HAP-1 (cell line): Measurements from ENCODE around the gene DSG2.

Source experiments
- DNase-seq, 2 experiments: peaks; one replicate each; pipeline ENCODE4 v3.0.0-alpha.2; 2016 to 2020; ENCODE audit warnings: low spot score in 2 of 2
- H3K27me3 ChIP-seq: fragments of 250-450 bp; sonication (Bioruptor Pico); 2 replicates; pipeline ENCODE4 v1.5.1; 2020; ENCODE audit warnings: low read depth, mild to moderate bottlenecking, moderate library complexity
- H3K36me3 ChIP-seq: fragments of 250-450 bp; sonication (Bioruptor Pico); replicated peaks from 2 replicates; pipeline ENCODE4 v1.5.1; 2020; ENCODE audit warnings: mild to moderate bottlenecking
- H3K4me1 ChIP-seq: fragments of 250-450 bp; sonication (Bioruptor Pico); 2 replicates; pipeline ENCODE4 v1.5.1; 2020; ENCODE audit warnings: mild to moderate bottlenecking
- H3K4me3 ChIP-seq: fragments of 250-450 bp; sonication (Bioruptor Pico); 2 replicates; pipeline ENCODE4 v1.5.1; 2020; ENCODE audit warnings: mild to moderate bottlenecking, moderate library complexity
- H3K9me3 ChIP-seq: fragments of 250-450 bp; sonication (Bioruptor Pico); 2 replicates; pipeline ENCODE4 v1.5.1; 2020; ENCODE audit warnings: mild to moderate bottlenecking, moderate library complexity
- in situ Hi-C: fragments of 300-500 bp; cut with MboI; formaldehyde crosslinking; loops from 3 replicates; pipeline ENCODE4 v1.14.3; 2020; ENCODE audit warnings: low sequenced_read_pairs, inconsistent platforms, mixed read lengths

Gene DSG2

DNA sequence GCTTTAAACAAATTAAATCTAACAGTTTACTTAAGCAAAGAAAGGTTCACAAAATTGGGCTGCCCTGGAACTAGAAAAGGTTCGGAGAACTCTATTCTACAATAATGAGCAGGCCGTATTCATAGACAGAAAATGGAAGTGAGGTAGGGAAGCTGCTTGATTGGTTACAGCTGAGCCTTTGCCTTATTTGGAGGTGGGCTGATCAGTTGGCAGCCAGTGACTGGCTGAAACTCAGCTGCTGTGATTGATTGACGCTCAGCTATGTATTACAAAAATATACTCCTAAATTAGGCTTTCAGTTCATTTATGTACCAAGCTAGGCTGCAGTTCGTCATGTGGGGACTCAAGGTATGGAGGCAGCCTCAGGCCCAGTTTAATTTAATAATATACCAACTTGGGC lies 51.4 kb downstream of the DSG2 start:
- peaks cover 16% of the 10 kb centered on the region for H3K4me1 ChIP-seq
- H3K4me3 ChIP-seq = no peak overlapping the region
- in situ Hi-C loops = no loop called here
- H3K9me3 ChIP-seq = no peaks in the 10 kb centered on the region
- peaks cover 21% of the 10 kb centered on the region for H3K36me3 ChIP-seq
- DNase-seq = peak in 1 of 2 experiments; percentile 46
- H3K27me3 ChIP-seq = peaks cover 2% of the 10 kb centered on the region; the same call in 1 of the 2 replicates

- Histone ChIP-seq H3K27me3 (peaks cover 2% of the 10 kb centered on the region; the same call in 1 of the 2 replicates), H3K4me3 (no peak overlapping the region), H3K9me3 (no peaks in the 10 kb centered on the region), H3K36me3 (peaks cover 3% of the 10 kb centered on the region; the same call in 1 of the 2 replicates), H3K4me1 (peaks cover 16% of the 10 kb centered on the region)
- DNase-seq = no peak
- in situ Hi-C loops = loop anchor here (10.0 to 25.0 kb wide), 3 partner anchors 163 to 565 kb away; no protein-coding TSS in a partner anchor
Observed at GRCh38 chr18:31551883-31552282, 53.9 kb downstream of the DSG2 start.

DNA sequence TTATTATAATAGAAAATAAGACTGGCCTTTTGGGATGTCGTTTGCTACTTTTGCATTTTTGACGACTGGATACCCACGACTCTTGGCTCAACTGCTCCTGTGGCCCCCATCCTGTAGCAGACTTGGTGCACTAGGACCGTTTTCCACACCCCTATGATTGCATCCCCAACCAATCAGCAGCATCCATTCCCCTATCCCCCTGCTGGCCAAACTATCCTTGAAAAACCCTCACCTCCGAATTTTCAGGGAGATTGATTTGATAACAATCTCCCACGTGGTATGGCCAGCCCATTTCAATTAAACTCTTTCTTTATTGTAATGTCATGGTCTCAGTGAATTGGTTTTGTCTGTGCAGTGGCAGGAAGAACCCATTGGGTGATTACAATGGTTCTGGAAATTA lies 55.8 kb downstream of the DSG2 start:
- in situ Hi-C loops = loop anchor here (10.0 to 25.0 kb wide), 3 partner anchors 161 to 566 kb away; no protein-coding TSS in a partner anchor
- Histone ChIP-seq H3K4me1 (peaks cover 16% of the 10 kb centered on the region), H3K9me3 (no peaks in the 10 kb centered on the region), H3K27me3 (peaks cover 2% of the 10 kb centered on the region; the same call in 1 of the 2 replicates), H3K4me3 (no peak overlapping the region), H3K36me3 (no peaks in the 10 kb centered on the region)
- DNase-seq = peak in 1 of 2 experiments; percentile 47

GRCh38 chr18:31554776-31555175 lies 56.8 kb downstream of the DSG2 start:
- Histone ChIP-seq H3K27me3 (peaks cover 2% of the 10 kb centered on the region; the same call in 1 of the 2 replicates), H3K4me1 (peaks cover 6% of the 10 kb centered on the region; the same call in 1 of the 2 replicates), H3K4me3 (no peak overlapping the region), H3K36me3 (no peaks in the 10 kb centered on the region), H3K9me3 (no peaks in the 10 kb centered on the region)
- no peak for DNase-seq
- in situ Hi-C loops = loop anchor here (10.0 to 25.0 kb wide), 3 partner anchors 160 to 567 kb away; no protein-coding TSS in a partner anchor

- H3K4me3 ChIP-seq = no peak overlapping the region
- H3K9me3 ChIP-seq = no peaks in the 10 kb centered on the region
- no peaks in the 10 kb centered on the region for H3K4me1 ChIP-seq
- peaks cover 2% of the 10 kb centered on the region; the same call in 1 of the 2 replicates for H3K27me3 ChIP-seq
- H3K36me3 ChIP-seq = no peaks in the 10 kb centered on the region
- DNase-seq = peak; percentile 59 to 72
- in situ Hi-C loops = loop anchor here (10.0 to 25.0 kb wide), 3 partner anchors 159 to 569 kb away; no protein-coding TSS in a partner anchor
Observed at GRCh38 chr18:31555971-31556747, 58.2 kb downstream of the DSG2 start.

GRCh38 chr18:31557446-31557845 lies 59.5 kb downstream of the DSG2 start:
- H3K36me3 ChIP-seq = no peaks in the 10 kb centered on the region
- peaks cover 2% of the 10 kb centered on the region; the same call in 1 of the 2 replicates for H3K27me3 ChIP-seq
- H3K4me1 ChIP-seq = no peaks in the 10 kb centered on the region
- no peak for DNase-seq
- in situ Hi-C loops = loop anchor here (10.0 to 25.0 kb wide), 3 partner anchors 157 to 570 kb away; no protein-coding TSS in a partner anchor
- H3K9me3 ChIP-seq = no peaks in the 10 kb centered on the region
- H3K4me3 ChIP-seq = no peak overlapping the region

DNA sequence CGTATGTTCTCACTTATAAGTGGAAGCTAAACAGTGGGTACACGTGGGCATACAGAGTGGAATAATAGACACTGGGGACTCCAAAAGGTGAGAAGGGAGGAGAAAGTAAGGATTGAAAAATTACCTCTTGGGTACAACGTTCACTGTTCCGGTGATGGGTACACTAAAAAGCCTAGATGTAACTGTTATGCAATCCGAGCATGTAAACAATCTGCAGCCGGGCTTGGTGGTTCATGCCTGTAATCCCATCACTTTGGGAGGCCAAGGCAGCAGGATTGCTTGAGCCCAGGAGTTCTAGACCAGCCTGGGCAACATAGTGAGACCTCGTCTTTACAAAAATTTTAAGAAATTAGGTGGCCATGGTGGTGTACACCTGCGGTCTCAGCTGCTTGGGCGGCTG lies 60.6 kb downstream of the DSG2 start:
- H3K4me3 ChIP-seq = no peak overlapping the region
- no peaks in the 10 kb centered on the region for H3K4me1 ChIP-seq
- no peaks in the 10 kb centered on the region for H3K9me3 ChIP-seq
- in situ Hi-C loops = loop anchor here (10.0 to 25.0 kb wide), 3 partner anchors 156 to 571 kb away; no protein-coding TSS in a partner anchor
- no peaks in the 10 kb centered on the region; the same call in 1 of the 2 replicates for H3K27me3 ChIP-seq
- no peak for DNase-seq
- no peaks in the 10 kb centered on the region for H3K36me3 ChIP-seq

DNA sequence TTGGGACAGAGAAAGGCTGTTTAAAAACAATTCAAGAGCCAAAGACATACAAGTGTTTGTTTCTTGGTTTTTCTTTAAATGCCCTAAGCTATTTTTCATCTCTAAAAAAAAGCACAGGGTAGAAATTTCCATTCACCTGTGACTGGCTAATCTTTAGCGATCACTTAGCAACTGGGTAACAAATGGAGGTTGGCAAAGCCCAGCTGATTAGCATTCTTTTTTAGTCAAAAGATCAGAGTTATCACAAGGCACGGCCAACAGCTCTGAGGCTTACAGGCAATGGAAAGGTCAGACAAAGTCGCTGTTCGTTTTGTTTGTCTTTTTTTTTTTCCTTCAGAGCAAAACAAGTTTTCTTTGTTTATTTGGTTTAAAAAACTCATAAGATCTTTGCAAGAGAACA lies 64.7 kb downstream of the DSG2 start:
- Histone ChIP-seq H3K4me1 (no peaks in the 10 kb centered on the region), H3K27me3 (no peaks in the 10 kb centered on the region), H3K9me3 (no peaks in the 10 kb centered on the region), H3K4me3 (no peak overlapping the region), H3K36me3 (no peaks in the 10 kb centered on the region)
- in situ Hi-C loops = loop anchor here (10.0 to 25.0 kb wide), 2 partner anchors 262 to 575 kb away; no protein-coding TSS in a partner anchor
- no peak for DNase-seq

- H3K4me3 ChIP-seq = no peak overlapping the region
- H3K27me3 ChIP-seq = no peaks in the 10 kb centered on the region
- no peaks in the 10 kb centered on the region for H3K36me3 ChIP-seq
- in situ Hi-C loops = loop anchor here (10.0 to 25.0 kb wide), 2 partner anchors 261 to 576 kb away; no protein-coding TSS in a partner anchor
- DNase-seq = no peak
- no peaks in the 10 kb centered on the region for H3K4me1 ChIP-seq
- no peaks in the 10 kb centered on the region for H3K9me3 ChIP-seq
Observed at GRCh38 chr18:31563778-31564177, 65.8 kb downstream of the DSG2 start.

DNA sequence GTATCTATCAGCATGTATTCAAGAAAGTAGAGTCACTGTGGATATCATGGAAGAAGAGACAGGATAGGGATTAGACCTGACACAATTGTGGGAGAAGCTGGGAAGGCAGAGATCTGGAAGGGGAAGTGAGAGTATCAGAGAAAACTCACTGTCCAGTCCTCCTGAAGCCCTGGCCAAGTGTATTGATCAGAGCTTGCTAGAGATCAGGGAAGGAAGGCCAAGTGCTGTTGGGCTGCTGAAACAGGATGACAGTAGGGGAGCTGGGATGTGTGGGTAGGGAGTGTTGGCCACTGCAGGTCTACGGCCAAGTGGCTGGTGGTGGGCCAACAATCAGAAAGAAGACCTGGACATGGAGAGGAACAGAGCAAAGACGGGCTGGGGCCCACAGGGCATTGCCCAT lies 67.4 kb downstream of the DSG2 start:
- in situ Hi-C loops = loop anchor here (10.0 to 25.0 kb wide), 2 partner anchors 259 to 578 kb away; no protein-coding TSS in a partner anchor
- no peaks in the 10 kb centered on the region for H3K9me3 ChIP-seq
- no peaks in the 10 kb centered on the region for H3K27me3 ChIP-seq
- no peak for DNase-seq
- no peaks in the 10 kb centered on the region for H3K36me3 ChIP-seq
- no peak overlapping the region for H3K4me3 ChIP-seq
- H3K4me1 ChIP-seq = no peaks in the 10 kb centered on the region

- DNase-seq = no peak
- Histone ChIP-seq H3K36me3 (no peaks in the 10 kb centered on the region), H3K4me3 (no peak overlapping the region), H3K9me3 (no peaks in the 10 kb centered on the region), H3K27me3 (no peaks in the 10 kb centered on the region), H3K4me1 (no peaks in the 10 kb centered on the region)
- in situ Hi-C loops = loop anchor here (10.0 to 25.0 kb wide), 2 partner anchors 259 to 579 kb away; no protein-coding TSS in a partner anchor
Observed at GRCh38 chr18:31565782-31566512, 68.0 kb downstream of the DSG2 start.

DNA sequence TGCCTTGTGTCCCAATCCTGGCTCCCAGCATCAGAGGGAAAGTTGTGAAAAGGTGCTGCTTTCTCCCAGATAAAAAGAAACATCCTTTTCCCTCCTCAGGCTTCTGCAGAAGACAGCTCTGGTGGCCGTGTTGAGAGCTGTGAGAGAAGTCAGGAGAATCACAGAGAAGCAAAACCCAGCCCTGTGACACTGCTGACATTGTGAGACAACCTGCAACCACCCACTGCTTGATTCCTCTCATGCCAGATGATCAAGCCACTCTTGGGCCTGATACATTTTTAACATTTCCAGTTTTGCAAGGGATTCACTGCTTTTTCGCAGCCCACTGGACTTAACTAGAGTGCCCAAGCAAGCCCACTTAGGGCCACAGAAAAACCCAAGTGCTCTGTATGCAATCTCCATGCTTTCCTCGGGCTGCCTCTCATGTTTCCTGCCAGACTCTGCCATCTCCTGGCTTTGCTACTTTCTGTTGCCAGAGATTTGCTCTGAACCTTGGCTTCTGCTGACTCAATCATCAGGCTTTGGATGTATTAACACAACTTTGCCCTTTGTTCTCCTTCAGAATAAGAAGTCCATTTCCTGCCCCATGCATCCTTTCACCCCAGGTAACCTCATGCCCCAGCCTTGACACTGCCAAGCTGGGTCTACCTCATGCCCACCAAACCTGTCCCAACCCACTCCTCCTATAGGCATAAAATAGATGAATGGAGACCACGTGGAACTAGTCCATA lies 68.8 kb downstream of the DSG2 start:
- H3K27me3 ChIP-seq = no peaks in the 10 kb centered on the region
- H3K9me3 ChIP-seq = no peaks in the 10 kb centered on the region
- H3K4me3 ChIP-seq = no peak overlapping the region
- H3K36me3 ChIP-seq = no peaks in the 10 kb centered on the region
- H3K4me1 ChIP-seq = no peaks in the 10 kb centered on the region
- in situ Hi-C loops = loop anchor here (10.0 to 25.0 kb wide), 2 partner anchors 258 to 579 kb away; no protein-coding TSS in a partner anchor
- DNase-seq = no peak

DNA sequence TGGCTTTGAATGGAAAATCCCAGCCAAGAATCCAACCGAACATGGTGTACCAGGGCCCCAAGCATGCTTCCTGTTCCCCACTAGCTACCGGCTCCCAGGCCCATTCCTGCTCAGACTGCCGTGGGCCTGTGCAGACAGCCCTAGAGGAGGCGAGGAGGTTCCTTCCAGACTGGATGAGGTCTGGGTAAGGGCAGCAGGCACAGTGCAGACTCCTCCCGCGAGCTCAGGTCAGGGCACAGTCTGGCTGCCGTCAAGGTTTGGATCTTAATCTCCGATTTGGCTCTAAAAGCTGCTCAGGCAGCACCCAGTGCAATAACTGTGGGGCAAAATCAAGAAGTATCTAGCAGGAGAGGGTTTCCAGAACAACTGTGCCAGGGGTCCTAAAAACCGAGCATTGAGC lies 74.4 kb downstream of the DSG2 start:
- Histone ChIP-seq H3K4me1 (no peaks in the 10 kb centered on the region), H3K27me3 (no peaks in the 10 kb centered on the region), H3K9me3 (no peaks in the 10 kb centered on the region), H3K4me3 (no peak overlapping the region), H3K36me3 (no peaks in the 10 kb centered on the region)
- no peak for DNase-seq
- in situ Hi-C loops = loop anchor here (25.0 kb wide), 1 partner anchor 585 kb away; no protein-coding TSS in a partner anchor
